Mesothelial cell of epicardium (in vitro differentiated cells): Measurements from ENCODE around the gene RBM45. TPM values are rescaled to one million over a fixed set of nuclear protein-coding genes. Genes with fewer than 3 reads are reported as not detected.

Source experiments
- DNase-seq, 2 experiments: peaks; one replicate each; pipeline ENCODE4 v3.0.0; 2021; ENCODE audit warnings: low spot score in 2 of 2; ENCODE audit not compliant: unreplicated experiment in 2 of 2
- H3K27ac Mint-ChIP-seq: 2 replicates; pipeline ENCODE4 v1.8.0; 2021; ENCODE audit warnings: mixed read lengths
- H3K27me3 Mint-ChIP-seq: 2 replicates; pipeline ENCODE4 v1.8.0; 2021; ENCODE audit warnings: low read depth, mixed read lengths
- H3K36me3 Mint-ChIP-seq: 2 replicates; pipeline ENCODE4 v1.8.0; 2021; ENCODE audit warnings: mixed read lengths
- H3K4me1 Mint-ChIP-seq: 2 replicates; pipeline ENCODE4 v1.8.0; 2021; ENCODE audit warnings: mixed read lengths
- H3K4me3 Mint-ChIP-seq: 2 replicates; pipeline ENCODE4 v1.8.0; 2021; ENCODE audit warnings: mild to moderate bottlenecking, moderate library complexity, mixed read lengths
- H3K9me3 Mint-ChIP-seq: 2 replicates; pipeline ENCODE4 v1.8.0; 2021; ENCODE audit warnings: mixed read lengths
- total RNA-seq: library from RNA; stranded (reverse); gene quantifications from 3 replicates; pipeline ENCODE4 v1.2.1, GENCODE V29; 2021
- TF ChIP-seq, protein P1 (sequence below): fragments of 200-600 bp; sonication (generic); IDR thresholded peaks from one replicate; pipeline ENCODE4 v1.5.0; 2021; ENCODE audit warnings: antibody characterized with exemption; ENCODE audit not compliant: unreplicated experiment

The RBM45 gene
- total RNA-seq, 1 donor from 2014 or later = 12.8 TPM

DNA sequence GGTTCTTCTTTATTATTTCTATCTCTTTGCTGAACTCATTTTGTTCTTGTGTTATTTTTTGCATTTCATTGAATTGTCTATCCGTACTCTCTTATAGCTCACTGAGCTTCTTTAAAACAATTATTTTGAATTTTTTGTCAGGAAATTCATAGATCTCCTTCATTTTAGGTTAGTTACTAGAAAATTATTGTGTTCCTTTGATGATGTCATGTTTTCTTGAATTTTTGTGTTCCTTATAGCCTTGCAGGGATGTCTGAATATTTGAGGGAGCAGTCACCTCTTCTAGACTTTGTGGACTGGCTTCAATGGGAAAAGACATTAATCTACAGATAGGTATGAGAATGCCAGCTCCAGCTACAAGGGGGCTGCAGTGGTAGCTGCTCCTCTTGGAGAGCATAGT is 61.4 kb downstream of the RBM45 start:
- no peak overlapping the region for H3K4me3 Mint-ChIP-seq
- no peaks in the 10 kb centered on the region for H3K36me3 Mint-ChIP-seq
- peaks cover 2% of the 10 kb centered on the region for H3K27me3 Mint-ChIP-seq
- peaks cover 16% of the 10 kb centered on the region for H3K9me3 Mint-ChIP-seq
- DNase-seq = no peak
- TF ChIP-seq, protein P1, sequence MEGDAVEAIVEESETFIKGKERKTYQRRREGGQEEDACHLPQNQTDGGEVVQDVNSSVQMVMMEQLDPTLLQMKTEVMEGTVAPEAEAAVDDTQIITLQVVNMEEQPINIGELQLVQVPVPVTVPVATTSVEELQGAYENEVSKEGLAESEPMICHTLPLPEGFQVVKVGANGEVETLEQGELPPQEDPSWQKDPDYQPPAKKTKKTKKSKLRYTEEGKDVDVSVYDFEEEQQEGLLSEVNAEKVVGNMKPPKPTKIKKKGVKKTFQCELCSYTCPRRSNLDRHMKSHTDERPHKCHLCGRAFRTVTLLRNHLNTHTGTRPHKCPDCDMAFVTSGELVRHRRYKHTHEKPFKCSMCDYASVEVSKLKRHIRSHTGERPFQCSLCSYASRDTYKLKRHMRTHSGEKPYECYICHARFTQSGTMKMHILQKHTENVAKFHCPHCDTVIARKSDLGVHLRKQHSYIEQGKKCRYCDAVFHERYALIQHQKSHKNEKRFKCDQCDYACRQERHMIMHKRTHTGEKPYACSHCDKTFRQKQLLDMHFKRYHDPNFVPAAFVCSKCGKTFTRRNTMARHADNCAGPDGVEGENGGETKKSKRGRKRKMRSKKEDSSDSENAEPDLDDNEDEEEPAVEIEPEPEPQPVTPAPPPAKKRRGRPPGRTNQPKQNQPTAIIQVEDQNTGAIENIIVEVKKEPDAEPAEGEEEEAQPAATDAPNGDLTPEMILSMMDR = no peak
- no peaks in the 10 kb centered on the region for H3K4me1 Mint-ChIP-seq
- no peak overlapping the region for H3K27ac Mint-ChIP-seq

DNA sequence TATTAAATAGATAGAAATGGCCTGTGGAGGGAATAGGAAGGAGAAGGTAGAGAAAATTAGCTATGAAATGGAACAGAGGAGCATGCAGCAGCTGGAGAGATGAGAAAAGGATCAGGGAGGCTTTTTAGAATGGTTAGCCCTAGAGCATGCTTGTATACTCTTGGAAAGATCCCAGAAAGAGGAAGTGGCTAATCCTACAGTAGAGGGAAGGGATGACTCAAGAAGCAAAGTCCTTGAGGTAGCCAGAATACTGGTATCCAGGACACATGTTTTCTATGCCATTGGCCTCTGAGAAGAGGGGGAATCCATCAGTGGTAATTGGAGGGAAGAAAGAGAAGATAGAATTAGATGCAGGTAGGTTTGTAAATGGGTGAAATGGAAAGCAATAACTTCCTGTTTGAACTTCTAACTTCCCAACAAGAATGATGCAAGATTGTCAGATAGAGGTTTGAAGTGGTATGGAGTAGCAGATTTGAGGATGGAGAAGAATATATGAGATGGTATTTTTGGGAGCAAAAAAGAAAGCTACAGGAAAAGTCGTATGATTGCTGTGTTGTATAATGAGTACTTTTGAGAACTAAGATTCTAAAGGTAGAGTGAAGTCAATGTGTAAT is 64.9 kb downstream of the RBM45 start:
- no peaks in the 10 kb centered on the region for H3K4me1 Mint-ChIP-seq
- no peak for DNase-seq
- TF ChIP-seq, protein P1 = no peak
- peaks cover 2% of the 10 kb centered on the region for H3K27me3 Mint-ChIP-seq
- no peaks in the 10 kb centered on the region for H3K36me3 Mint-ChIP-seq
- no peak overlapping the region for H3K27ac Mint-ChIP-seq
- peaks cover 13% of the 10 kb centered on the region for H3K9me3 Mint-ChIP-seq
- H3K4me3 Mint-ChIP-seq = no peak overlapping the region

Other genes with a start within 250 kb of the RBM45 start
- 22.9 to 25.6 TPM (median 23.9 TPM) in 3 replicates for gene PDE11A, start 39.7 kb upstream of the RBM45 start, total RNA-seq
- 2.1 to 3.1 TPM (median 2.8 TPM) in 3 replicates for gene OSBPL6, start 82.1 kb downstream of the RBM45 start, total RNA-seq